ENCODE data around the gene SRL.

DNA sequence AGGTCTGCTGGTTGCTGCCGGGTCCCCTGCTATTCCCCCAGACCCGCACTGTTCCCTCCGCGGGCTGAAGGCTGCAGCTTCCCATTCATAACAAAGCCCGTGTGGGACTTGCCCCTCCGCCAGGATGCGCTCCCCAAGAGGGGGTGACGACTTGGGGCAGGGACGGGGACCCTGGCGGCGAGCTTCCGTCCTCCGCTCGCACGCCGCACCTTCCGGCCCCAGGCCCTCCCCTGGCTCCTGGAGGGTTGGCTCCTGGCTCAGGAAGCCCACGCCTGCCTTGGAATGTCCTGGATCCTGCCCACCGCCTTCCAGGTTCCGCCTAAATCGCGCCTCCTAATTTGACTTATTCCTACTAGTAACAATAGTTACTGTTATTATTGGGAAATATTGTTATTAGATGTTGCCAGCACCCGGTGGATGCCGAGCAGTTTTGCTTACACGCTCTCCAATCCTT, 32.0 kb upstream of the SRL start:
- no peak for TF ChIP-seq NFATC4 (CRISPR knock-in tag; IDR thresholded peaks at IDR 0.05)
- TF ChIP-seq, protein P1, sequence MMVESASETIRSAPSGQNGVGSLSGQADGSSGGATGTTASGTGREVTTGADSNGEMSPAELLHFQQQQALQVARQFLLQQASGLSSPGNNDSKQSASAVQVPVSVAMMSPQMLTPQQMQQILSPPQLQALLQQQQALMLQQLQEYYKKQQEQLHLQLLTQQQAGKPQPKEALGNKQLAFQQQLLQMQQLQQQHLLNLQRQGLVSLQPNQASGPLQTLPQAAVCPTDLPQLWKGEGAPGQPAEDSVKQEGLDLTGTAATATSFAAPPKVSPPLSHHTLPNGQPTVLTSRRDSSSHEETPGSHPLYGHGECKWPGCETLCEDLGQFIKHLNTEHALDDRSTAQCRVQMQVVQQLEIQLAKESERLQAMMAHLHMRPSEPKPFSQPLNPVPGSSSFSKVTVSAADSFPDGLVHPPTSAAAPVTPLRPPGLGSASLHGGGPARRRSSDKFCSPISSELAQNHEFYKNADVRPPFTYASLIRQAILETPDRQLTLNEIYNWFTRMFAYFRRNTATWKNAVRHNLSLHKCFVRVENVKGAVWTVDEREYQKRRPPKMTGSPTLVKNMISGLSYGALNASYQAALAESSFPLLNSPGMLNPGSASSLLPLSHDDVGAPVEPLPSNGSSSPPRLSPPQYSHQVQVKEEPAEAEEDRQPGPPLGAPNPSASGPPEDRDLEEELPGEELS (CRISPR knock-in tag; IDR thresholded peaks at IDR 0.05), result peak; percentile 72; the same call in 1 of the 2 replicates
- TF ChIP-seq, protein P2, sequence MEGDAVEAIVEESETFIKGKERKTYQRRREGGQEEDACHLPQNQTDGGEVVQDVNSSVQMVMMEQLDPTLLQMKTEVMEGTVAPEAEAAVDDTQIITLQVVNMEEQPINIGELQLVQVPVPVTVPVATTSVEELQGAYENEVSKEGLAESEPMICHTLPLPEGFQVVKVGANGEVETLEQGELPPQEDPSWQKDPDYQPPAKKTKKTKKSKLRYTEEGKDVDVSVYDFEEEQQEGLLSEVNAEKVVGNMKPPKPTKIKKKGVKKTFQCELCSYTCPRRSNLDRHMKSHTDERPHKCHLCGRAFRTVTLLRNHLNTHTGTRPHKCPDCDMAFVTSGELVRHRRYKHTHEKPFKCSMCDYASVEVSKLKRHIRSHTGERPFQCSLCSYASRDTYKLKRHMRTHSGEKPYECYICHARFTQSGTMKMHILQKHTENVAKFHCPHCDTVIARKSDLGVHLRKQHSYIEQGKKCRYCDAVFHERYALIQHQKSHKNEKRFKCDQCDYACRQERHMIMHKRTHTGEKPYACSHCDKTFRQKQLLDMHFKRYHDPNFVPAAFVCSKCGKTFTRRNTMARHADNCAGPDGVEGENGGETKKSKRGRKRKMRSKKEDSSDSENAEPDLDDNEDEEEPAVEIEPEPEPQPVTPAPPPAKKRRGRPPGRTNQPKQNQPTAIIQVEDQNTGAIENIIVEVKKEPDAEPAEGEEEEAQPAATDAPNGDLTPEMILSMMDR (IDR thresholded peaks at IDR 0.05), result peak; percentile 59
- no peak for TF ChIP-seq NFYB (CRISPR knock-in tag; conservative IDR thresholded peaks at IDR 0.05; ENCODE audit: low read depth)
- no peak for TF ChIP-seq NR3C1 (CRISPR knock-in tag; conservative IDR thresholded peaks at IDR 0.05; ENCODE audit: low read depth)
- TF ChIP-seq, protein P3, sequence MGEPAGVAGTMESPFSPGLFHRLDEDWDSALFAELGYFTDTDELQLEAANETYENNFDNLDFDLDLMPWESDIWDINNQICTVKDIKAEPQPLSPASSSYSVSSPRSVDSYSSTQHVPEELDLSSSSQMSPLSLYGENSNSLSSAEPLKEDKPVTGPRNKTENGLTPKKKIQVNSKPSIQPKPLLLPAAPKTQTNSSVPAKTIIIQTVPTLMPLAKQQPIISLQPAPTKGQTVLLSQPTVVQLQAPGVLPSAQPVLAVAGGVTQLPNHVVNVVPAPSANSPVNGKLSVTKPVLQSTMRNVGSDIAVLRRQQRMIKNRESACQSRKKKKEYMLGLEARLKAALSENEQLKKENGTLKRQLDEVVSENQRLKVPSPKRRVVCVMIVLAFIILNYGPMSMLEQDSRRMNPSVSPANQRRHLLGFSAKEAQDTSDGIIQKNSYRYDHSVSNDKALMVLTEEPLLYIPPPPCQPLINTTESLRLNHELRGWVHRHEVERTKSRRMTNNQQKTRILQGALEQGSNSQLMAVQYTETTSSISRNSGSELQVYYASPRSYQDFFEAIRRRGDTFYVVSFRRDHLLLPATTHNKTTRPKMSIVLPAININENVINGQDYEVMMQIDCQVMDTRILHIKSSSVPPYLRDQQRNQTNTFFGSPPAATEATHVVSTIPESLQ (CRISPR knock-in tag; IDR thresholded peaks at IDR 0.05), result no peak
